GM12878 (cell line): ENCODE data around the gene DYNC1I1.

Experiments used
- RAD21 ChIP-seq: IDR thresholded peaks from 2 replicates; pipeline ENCODE4 v1.6.1; 2011; ENCODE audit warnings: mild to moderate bottlenecking, low read depth, low read length, moderate library complexity; ENCODE audit not compliant: insufficient read depth
- SIN3A ChIP-seq: IDR thresholded peaks from 2 replicates; pipeline ENCODE4 v1.6.1; 2012; ENCODE audit warnings: low read depth, low read length, improper control_type of control experiment

DNA sequence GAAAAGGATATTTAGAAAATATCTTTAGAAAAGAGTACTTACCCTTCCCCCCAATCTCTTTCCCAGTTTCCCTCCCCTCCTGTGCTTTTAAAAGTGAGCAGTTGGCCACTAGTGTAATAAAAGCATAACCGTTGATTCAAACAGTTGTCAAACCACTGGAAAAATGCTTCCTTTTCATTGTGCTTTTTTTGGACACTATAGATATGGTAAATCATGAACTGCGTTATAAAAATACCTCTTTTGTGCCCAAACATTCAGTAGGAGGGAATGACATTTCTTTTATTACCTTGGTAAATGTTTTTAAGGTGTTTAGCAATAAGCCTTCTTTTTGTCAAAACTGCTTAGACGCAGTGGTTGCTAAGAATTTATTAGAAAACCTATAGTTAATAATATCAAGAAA, 317.2 kb downstream of the DYNC1I1 start:
- TF ChIP-seq RAD21, result no peak
- TF ChIP-seq SIN3A, result no peak
